HEK293T (cell line): ENCODE measurements around the gene MCM9.

Experiments
- CTCF ChIA-PET: fragments of 350-600 bp; formaldehyde crosslinking; extraction: SDS; loops from one replicate; lab custom pipeline; 2021; ENCODE audit warnings: antibody characterized with exemption, inconsistent platforms; lab: Yijun Ruan, JAX
- POLR2A ChIA-PET: fragments of 350-600 bp; formaldehyde crosslinking; extraction: SDS; loops from one replicate; lab custom pipeline; 2020; ENCODE audit warnings: antibody characterized with exemption, inconsistent platforms; lab: Yijun Ruan, JAX
- DNase-seq: peaks from one replicate; pipeline ENCODE4 v3.0.0; 2012; ENCODE audit warnings: mixed read lengths; ENCODE audit errors: extremely low spot score
- ARNT ChIP-seq: fragments of 450-650 bp; IDR thresholded peaks from 2 replicates; pipeline ENCODE4 v1.6.1; 2017; ENCODE audit warnings: mild to moderate bottlenecking
- BHLHE40 ChIP-seq: fragments of 450-650 bp; IDR thresholded peaks from 2 replicates; pipeline ENCODE4 v1.6.1; 2016; ENCODE audit warnings: mild to moderate bottlenecking, moderate library complexity, borderline replicate concordance
- CTBP1 ChIP-seq: fragments of 450-650 bp; IDR thresholded peaks from 2 replicates; pipeline ENCODE4 v1.6.1; 2016; ENCODE audit warnings: borderline replicate concordance
- ELF4 ChIP-seq: fragments of 450-650 bp; IDR thresholded peaks from 2 replicates; pipeline ENCODE4 v1.6.1; 2017; ENCODE audit warnings: antibody characterized with exemption
- FOXA1 ChIP-seq: fragments of 450-650 bp; IDR thresholded peaks from 2 replicates; pipeline ENCODE4 v1.6.1; 2016; ENCODE audit warnings: mild to moderate bottlenecking
- FOXK2 ChIP-seq: fragments of 450-650 bp; IDR thresholded peaks from 2 replicates; pipeline ENCODE4 v1.6.1; 2016; ENCODE audit warnings: mild to moderate bottlenecking
- FOXM1 ChIP-seq: fragments of 450-650 bp; IDR thresholded peaks from 2 replicates; pipeline ENCODE4 v1.6.1; 2017; ENCODE audit warnings: mild to moderate bottlenecking, borderline replicate concordance
- HDGF ChIP-seq: fragments of 450-650 bp; IDR thresholded peaks from 2 replicates; pipeline ENCODE4 v1.6.1; 2017; ENCODE audit warnings: antibody characterized with exemption, borderline replicate concordance
- L3MBTL2 ChIP-seq: fragments of 450-650 bp; conservative IDR thresholded peaks from 2 replicates; pipeline ENCODE4 v1.6.1; 2016; ENCODE audit warnings: mild to moderate bottlenecking
- LEF1 ChIP-seq: fragments of 450-650 bp; IDR thresholded peaks from 2 replicates; pipeline ENCODE4 v1.6.1; 2017; ENCODE audit warnings: mild to moderate bottlenecking, borderline replicate concordance
- NFRKB ChIP-seq: fragments of 450-650 bp; IDR thresholded peaks from 2 replicates; pipeline ENCODE4 v1.6.1; 2016; ENCODE audit warnings: mild to moderate bottlenecking, moderate library complexity
- PKNOX1 ChIP-seq: fragments of 450-650 bp; IDR thresholded peaks from 2 replicates; pipeline ENCODE4 v1.6.1; 2016
- SP1 ChIP-seq: fragments of 450-650 bp; IDR thresholded peaks from 2 replicates; pipeline ENCODE4 v1.6.1; 2017
- SUZ12 ChIP-seq: fragments of 450-650 bp; IDR thresholded peaks from 2 replicates; pipeline ENCODE4 v1.6.1; 2016; ENCODE audit warnings: mild to moderate bottlenecking
- TARDBP ChIP-seq: fragments of 450-650 bp; IDR thresholded peaks from 2 replicates; pipeline ENCODE4 v1.6.1; 2016
- ZNF384 ChIP-seq: fragments of 450-650 bp; IDR thresholded peaks from 2 replicates; pipeline ENCODE4 v1.6.1; 2016

The MCM9 gene

GRCh38 chr6:118788702-118789101 lies 146.3 kb downstream of the MCM9 start:
- ChIA-PET POLR2A (no interaction called here), CTCF (interaction anchor here (0.8 to 1.2 kb wide), 2 partner anchors 12 to 14 kb away, joined by 3 read pairs; no protein-coding TSS in a partner anchor)
- TF ChIP-seq HDGF: no peak
- TF ChIP-seq L3MBTL2: no peak
- DNase-seq: no peak

- ChIA-PET CTCF (interaction anchor here (0.7 to 1.6 kb wide), 2 partner anchors 12 to 76 kb away, joined by 3 to 5 read pairs; no protein-coding TSS in a partner anchor), POLR2A (no interaction called here)
- no peak for DNase-seq
- TF ChIP-seq PKNOX1: no peak
- TF ChIP-seq ARNT: no peak
- TF ChIP-seq TARDBP: no peak
- TF ChIP-seq LEF1: no peak
- no peak for TF ChIP-seq FOXK2
- TF ChIP-seq NFRKB: no peak
- no peak for TF ChIP-seq FOXA1
- no peak for TF ChIP-seq HDGF
- TF ChIP-seq BHLHE40: no peak
- TF ChIP-seq SP1: no peak
- no peak for TF ChIP-seq L3MBTL2
- no peak for TF ChIP-seq ELF4
- TF ChIP-seq ZNF384: no peak
- no peak for TF ChIP-seq CTBP1
- TF ChIP-seq SUZ12: no peak
- no peak for TF ChIP-seq FOXM1
Measured at GRCh38 chr6:118787724-118788423, 147.1 kb downstream of the MCM9 start.

- no peak for DNase-seq
- POLR2A ChIA-PET: no interaction called here
- TF ChIP-seq SUZ12 (no peak), L3MBTL2 (no peak), ARNT (no peak), CTBP1 (no peak), TARDBP (no peak), FOXK2 (no peak), ZNF384 (no peak), ELF4 (no peak), BHLHE40 (no peak), PKNOX1 (no peak), LEF1 (no peak), NFRKB (no peak), SP1 (no peak), HDGF (no peak), FOXA1 (no peak), FOXM1 (no peak)
- CTCF ChIA-PET: interaction anchor here (1.6 kb wide), 1 partner anchor 13 kb away, joined by 5 read pairs; no protein-coding TSS in a partner anchor
Measured at GRCh38 chr6:118786596-118787453, 148.1 kb downstream of the MCM9 start.

GRCh38 chr6:118785601-118786000 lies 149.4 kb downstream of the MCM9 start:
- ChIA-PET POLR2A (no interaction called here), CTCF (no interaction called here)
- no peak for TF ChIP-seq ARNT
- no peak for TF ChIP-seq SP1
- TF ChIP-seq FOXA1: no peak
- no peak for TF ChIP-seq SUZ12
- TF ChIP-seq NFRKB: no peak
- no peak for DNase-seq

- no peak for DNase-seq
- TF ChIP-seq SUZ12 (no peak), CTBP1 (no peak), PKNOX1 (no peak), L3MBTL2 (no peak), SP1 (no peak), FOXA1 (no peak), ELF4 (no peak), ZNF384 (no peak), FOXK2 (no peak), BHLHE40 (no peak), ARNT (no peak), TARDBP (no peak), HDGF (no peak), FOXM1 (no peak), LEF1 (no peak), NFRKB (no peak)
- POLR2A ChIA-PET: interaction anchor here (0.8 kb wide), 1 partner anchor 9 kb away, joined by 3 read pairs; no protein-coding TSS in a partner anchor
- CTCF ChIA-PET: no interaction called here
Measured at GRCh38 chr6:118784641-118785164, 150.3 kb downstream of the MCM9 start.
